RPMI7951 (cell line): ENCODE measurements around the gene MACF1. TPM values are rescaled to one million over a fixed set of nuclear protein-coding genes. Genes with fewer than 3 reads are reported as not detected.
"Not testable (repeated sequence)": the region's sequence is repeated elsewhere in the genome, so short reads cannot be mapped to it uniquely, and the experiment has no call there.

Experiments used
- DNase-seq: peaks from one replicate; pipeline ENCODE4 v3.0.0-alpha.2; 2012; ENCODE audit warnings: low read depth
- total RNA-seq: library from RNA; depleted of rRNA; stranded (reverse); fragments of >200 nt; shearing (Covaris generic); gene quantifications from 2 replicates; pipeline ENCODE4 v1.2.3, GENCODE V29; 2014; rRNA removed

The MACF1 gene
- total RNA-seq, result 82.3 and 88.4 TPM in 2 replicates

- peak; percentile 94 for DNase-seq
Measured at GRCh38 chr1:39204441-39205081, at the start of gene MACF1. Gene MACF1 (plus strand): TSS chr1:39204695. CDS start chr1:39205023, 328 bp downstream.

DNA sequence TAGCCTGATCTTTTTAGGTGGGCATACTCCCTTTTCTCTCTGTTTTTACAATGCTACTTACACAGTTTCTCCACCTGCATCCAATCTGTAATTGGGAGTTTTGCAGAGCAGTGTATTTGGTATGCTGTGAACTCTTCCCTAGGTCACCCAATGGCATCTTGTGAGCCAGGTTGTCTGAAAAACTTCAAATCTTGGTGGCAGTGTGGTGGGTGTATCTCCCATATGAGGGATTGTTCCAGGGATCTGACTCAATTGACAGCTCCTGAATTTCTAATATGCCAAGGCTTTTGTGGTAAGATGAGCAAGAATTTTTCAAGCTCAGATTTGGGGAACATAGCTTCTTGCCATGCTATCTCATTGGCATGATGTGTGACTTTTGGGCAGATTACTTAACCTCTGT, 47.2 kb upstream of the MACF1 start:
- no peak for DNase-seq

- no peak for DNase-seq
Measured at GRCh38 chr1:39158327-39159086, 46.0 kb upstream of the MACF1 start.

- DNase-seq, result no peak
Measured at GRCh38 chr1:39159224-39160036, 45.1 kb upstream of the MACF1 start.

- no peak for DNase-seq
Measured at GRCh38 chr1:39160703-39161102, 43.8 kb upstream of the MACF1 start.

GRCh38 chr1:39161811-39162210, 42.7 kb upstream of the MACF1 start:
- not testable (repeated sequence) for DNase-seq

DNA sequence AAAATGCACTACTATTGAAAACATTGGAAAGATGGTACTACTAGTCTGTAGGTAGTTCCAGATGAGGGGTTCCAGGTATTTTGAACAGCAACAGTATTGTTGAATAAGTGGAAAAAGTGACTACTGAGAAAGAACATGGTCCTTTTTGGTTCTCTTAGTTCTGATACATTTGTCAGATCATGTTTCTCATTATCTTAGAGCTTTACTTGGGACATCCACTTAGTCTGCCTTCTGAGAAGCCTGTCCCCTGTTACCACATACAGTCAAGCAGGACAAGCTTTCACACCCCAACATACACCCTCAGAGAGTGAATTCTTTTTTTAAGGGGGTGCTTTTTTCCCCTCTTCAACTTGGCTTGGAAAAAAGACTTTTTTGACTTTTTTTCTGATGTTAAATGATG, 41.0 kb upstream of the MACF1 start:
- DNase-seq, result no peak

DNA sequence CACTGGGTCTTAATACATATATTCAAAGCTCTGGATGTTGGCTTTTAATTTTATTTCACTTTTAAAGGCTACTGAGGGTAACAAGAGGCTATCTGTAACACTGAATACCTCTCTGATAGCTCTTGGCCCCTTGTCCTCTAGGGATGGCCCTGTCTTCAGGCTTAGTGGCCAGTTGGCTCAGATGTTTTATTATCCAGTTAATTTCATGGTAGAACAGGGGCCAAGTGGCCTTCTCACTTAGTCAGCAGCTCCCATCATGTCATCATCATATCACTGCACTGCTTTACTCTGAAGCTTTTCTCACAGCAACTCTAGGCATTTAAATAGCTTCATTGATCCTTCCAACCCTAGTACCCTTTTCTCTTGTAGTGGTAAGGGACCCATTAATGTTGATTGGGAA, 40.2 kb upstream of the MACF1 start:
- DNase-seq, result no peak

DNA sequence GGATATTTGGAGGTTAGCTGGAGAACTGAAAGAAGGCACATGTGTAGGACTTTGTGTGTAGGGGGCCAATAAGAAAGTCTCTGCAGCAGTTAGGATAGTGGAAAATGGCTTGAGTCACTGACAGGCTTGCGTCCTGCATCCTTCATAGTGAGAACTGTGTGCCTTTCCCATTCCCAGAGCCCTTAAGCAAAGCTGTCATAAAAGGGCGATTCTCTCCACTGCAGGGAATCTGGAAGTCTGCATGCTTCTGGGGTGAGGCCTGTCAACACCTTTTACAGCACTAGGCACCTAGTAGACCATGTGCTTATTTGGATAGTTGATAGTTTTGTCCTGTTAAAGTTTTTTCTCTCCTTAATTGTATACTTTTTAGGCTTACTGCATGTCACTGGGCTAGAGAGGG, 39.4 kb upstream of the MACF1 start:
- DNase-seq, result peak; percentile 25

GRCh38 chr1:39165488-39165887, 39.0 kb upstream of the MACF1 start:
- no peak for DNase-seq

DNA sequence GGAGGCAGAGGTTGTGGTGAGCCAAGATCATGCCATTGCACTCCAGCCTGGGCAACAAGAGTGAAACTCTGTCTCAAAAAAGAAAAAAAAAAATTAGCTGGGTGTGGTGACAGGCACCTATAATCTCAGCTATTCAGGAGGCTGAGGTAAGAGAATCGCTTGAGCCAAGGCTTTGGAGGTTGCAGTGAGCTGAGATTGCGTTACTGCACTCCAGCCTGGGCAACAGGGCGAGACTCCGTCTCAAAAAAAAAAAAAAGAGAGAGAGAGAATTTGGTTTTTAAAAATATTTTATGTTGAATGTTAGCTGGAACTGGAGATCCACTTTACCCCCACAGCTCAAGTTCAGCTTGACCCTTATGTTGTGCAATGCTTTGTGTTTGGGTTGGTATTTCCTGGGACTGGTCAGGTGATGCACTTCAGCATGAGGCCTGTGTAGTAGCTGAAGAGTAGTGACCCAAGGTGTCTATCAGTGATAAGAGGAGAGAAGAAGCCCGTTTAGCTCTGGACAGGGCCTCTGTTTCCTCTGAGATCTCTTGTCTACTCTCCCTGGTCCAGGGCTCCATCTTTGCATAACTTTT, 36.8 kb upstream of the MACF1 start:
- no peak for DNase-seq

DNA sequence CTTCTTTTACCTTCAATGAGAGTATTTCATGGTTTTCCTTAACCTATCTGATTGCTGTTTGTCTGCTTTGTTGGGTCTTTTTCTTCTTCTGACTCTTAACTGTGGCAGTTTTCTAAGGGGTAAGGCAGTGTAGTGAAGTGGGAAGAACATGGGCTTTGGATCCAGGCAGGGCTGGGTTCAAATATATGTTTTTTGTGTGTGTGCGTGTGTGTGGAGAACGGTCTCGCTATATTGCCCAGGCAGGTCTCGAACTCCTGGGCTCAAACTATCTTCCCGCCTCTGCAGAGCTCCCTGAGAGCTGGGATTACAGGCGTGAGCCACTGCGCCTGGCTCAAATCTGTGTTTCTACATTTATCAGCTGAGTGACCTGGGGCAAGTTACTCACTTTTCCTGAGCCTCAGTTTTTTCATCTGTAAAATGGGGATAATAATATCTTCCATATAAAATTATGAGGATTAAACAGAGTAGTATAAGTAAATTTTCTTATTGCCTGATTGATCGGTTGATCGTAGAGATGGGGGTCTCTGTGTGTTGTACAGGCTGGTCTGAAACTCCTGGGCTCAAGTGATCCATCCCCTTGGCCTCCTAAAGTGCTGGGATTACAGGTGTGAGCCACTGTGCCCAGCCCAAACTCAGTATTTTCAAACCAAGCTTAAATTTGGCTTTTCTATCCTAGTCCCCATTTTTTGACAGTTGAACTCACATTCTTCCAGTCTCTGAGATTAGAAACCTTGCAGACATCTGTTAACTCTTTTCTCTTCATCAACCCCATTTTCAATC, 36.0 kb upstream of the MACF1 start:
- DNase-seq, result no peak

DNA sequence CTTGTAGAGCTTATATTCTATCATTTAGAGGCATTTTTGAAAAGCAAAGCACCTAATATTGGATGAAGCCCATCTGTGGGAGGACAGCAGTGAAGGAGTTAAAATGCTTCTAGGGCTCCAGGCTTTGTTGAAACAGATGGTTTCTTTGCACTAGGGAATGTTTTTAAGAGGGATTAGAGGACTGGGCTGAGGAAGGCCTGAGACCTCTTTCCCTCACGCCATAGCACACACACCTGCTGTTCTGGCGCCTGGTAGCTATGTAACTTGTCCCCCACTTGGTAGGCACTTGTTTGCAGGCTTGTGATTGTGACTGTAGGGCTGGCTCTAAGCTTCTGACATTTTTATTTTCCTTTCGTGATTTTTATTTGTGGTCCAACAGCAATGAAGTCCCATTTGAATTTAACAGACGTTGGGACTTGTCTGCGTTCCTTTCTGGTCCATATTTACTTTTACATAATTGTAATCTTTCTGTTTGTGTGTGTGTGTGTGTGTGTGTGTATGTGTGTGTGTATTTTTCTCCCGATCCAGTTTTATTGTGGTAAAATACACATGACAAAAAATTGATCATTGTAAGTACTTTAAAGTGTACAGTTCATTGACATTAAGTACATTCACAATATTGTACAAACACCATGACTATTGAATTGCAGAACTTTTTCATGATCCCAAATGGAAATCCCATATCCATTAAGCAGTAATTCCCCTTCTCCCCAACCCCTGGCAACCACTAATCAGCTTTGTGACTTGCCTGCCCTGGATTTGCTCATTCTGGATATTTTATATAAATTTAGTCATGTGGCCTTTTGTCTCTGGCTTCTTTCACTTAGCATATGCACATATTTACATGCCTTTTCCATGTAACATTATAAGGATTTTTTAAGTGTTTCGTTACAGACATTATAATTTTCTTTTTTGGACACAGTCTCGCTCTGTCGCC, 33.5 kb upstream of the MACF1 start:
- no peak for DNase-seq

DNA sequence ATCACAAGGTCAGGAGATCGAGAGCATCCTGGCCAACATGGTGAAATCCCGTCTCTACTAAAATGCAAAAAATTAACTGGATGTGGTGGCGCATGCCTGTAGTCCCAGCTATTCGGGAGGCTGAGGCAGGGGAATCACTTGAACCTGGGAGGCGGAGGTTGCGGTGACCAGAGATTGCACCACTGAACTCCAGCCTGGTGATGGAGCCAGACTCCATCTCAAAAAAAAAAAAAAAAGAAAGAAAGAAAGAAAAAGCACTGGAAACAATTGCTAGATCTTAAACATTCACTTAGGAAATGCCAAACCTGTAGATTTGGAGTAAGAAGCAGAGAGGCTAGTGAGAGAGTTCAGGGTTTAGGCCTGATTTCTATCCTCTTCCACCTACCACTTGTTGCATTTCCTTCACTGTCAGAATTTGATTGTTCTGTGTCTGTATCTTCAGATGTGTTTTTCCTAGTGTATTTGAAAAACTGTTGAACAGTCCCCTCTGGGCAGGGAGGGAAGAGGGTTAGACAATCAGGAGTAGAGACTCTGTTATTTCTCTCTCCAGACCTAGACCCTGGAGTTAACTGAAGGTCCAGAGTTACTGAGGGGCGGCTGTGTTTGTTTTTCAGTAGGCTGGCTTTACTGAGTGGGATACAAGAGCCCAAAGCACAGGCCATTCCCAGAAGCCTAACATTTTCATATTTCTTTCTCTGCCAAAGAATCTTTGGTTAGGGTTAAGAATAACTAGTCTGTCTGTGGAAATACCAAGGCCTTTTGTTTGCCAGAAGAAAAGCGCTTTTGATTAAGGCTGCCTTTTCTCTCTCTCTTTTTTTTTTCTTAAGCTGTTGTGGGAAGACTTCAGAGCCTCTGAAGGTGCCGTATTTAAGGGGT, 31.1 kb upstream of the MACF1 start:
- no peak for DNase-seq

DNA sequence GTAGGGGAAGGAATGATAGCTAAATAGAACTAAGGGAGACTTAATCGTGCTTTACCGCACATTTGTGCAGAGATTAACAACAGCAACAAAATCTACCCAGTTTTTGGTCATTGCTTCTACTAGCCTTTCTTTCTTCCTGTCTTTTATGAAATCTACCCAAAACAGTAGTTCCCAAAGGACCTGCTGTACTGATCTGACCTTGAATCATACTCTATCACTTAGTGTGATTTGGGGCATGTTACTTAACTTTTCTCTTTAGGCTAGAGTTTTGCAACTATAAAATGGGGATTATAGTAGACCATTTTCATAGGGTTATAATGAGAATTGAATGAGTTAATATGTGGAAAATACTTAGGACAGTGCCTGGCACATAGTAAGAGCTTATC, 30.5 kb upstream of the MACF1 start:
- no peak for DNase-seq

- DNase-seq, result no peak
Measured at GRCh38 chr1:39174390-39175081, 30.0 kb upstream of the MACF1 start.

DNA sequence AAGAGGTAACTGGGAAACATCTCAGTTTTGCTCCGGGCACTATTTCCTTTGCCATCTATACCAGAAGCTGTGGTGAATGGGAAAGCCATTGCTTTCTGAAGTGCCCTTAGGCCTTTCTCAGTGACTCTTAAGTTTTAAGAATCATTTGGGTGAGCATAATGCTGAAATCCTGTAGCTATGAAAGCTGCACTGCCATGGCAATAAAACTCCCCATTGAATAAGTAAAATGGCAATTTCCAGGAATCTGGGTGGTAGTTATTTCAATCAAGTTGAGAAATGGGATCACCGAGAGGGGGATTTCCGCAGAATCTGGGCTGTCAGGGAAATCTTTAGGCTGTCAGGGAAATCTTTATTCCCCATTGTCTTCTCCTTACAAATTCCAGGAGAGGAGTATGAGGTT, 26.8 kb upstream of the MACF1 start:
- peak; percentile 43 for DNase-seq

DNA sequence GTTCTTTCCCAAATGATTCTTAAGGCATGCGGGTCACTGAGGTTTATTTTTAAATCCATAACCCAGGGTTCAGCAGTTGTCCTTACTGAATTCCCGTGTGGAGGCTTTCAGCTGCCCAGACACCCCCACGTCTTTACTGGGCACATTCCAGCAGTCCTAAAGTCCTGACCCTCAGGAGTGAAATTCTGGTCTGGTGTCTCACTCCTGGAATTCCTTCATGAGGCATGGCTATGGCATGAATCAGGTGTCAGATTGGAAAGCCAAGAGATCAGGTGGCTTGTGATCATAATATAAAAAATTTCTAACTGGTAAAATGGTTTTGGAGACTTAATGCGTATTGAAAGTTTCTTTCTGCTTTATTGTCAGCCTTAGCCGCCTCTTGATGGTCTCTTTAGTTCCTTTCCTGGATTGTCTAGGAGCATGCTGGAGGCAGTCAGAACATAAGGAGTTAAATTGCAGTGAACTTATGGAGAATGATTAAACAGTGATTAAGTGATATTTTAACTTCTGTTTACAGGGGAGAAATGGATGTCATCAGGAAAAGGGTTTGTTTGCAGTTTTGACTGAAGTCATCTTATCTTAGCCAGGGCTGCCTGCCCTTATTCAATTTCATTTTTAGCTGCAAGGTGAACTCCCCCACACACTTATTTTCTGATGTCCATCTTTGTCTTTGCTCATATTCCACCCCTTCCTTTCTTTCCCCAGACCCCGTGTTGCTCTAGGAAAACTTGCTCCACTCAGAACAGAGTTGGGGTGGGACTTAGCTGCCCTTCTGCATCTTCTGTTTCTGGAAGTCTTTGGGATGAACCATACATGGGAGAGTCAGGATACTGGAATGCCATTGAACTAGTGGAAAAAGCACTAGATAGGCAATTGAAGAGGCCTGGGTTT, 25.7 kb upstream of the MACF1 start:
- peak; percentile 74 for DNase-seq
